Activated T-cell treated with anti-CD3 and anti-CD28 coated beads for 1 hour (primary cell): ENCODE data around the gene PSMC3.
A peak's percentile ranks its signal among the peaks of the same experiment; 100 is the strongest.

Experiments used
- DNase-seq: peaks from one replicate; pipeline ENCODE4 v3.0.0-alpha.2; 2020; ENCODE audit warnings: low read depth

Gene PSMC3

GRCh38 chr11:47413351-47413750 lies 12.9 kb downstream of the PSMC3 start:
- no peak for DNase-seq

- peak; percentile 51 for DNase-seq
These were observed 14.1 kb downstream of the PSMC3 start for GRCh38 chr11:47411884-47412746.

- DNase-seq: no peak
These were observed 15.6 kb downstream of the PSMC3 start for GRCh38 chr11:47410370-47411264.

GRCh38 chr11:47409440-47410369 lies 16.5 kb downstream of the PSMC3 start:
- DNase-seq: no peak

DNA sequence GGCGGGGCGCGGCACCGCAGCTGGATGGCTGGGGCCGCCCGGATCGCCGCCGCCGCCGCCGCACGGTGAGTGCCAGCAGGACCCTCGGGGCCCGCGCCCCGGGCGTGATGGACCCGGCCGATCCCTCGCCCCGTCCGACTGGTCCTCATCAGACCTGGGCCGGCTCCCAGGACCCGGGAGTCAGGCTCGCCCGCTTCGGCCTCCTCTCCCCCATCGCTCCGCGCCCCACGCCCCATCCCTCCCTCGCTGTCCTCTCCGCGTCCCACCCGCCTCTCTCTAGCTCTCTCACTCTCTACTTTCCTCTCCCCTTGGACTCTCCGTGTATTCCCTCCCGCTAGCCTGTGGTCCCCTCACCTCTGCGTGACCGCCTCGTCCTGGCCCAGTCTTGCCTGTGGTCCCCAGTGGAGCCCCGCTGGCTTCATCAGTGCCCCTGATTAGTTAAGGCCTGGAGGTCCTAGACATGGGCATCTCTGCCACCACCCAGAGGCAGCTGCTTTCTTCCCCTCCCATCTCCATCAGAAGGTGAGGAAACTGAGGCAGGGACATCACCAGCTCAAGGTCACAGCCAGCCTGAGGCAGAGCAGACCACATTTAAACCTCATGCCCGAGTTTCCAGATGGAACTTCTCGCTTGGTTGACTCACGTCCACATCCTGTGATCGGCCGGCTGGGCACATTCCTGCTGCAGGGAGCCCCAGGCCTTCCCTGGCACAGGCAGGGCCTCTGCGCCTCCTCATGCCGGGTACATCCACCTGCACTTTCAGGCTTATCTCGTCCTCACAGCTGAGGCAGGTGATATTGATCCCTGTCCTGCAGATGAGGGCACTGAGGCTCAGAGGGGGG lies 17.4 kb downstream of the PSMC3 start:
- DNase-seq: no peak

GRCh38 chr11:47407746-47408590 lies 18.3 kb downstream of the PSMC3 start, which contains the start of gene SLC39A13:
TSS of gene SLC39A13 (plus strand) at chr11:47408590. CDS start at chr11:47410095, 1,505 bp downstream.
- peak; percentile 88 for DNase-seq

- no peak for DNase-seq
These were observed 19.1 kb downstream of the PSMC3 start for GRCh38 chr11:47406896-47407745.

- no peak for DNase-seq
These were observed 22.7 kb downstream of the PSMC3 start for GRCh38 chr11:47403571-47403970.

GRCh38 chr11:47403135-47403534 lies 23.1 kb downstream of the PSMC3 start:
- no peak for DNase-seq

- no peak for DNase-seq
These were observed 25.4 kb downstream of the PSMC3 start for GRCh38 chr11:47400768-47401279.

GRCh38 chr11:47399860-47400767 lies 26.1 kb downstream of the PSMC3 start:
- peak; percentile 28 for DNase-seq

GRCh38 chr11:47398551-47398950 lies 27.7 kb downstream of the PSMC3 start:
- no peak for DNase-seq

- DNase-seq: no peak
These were observed 28.2 kb downstream of the PSMC3 start for GRCh38 chr11:47398011-47398410.

DNA sequence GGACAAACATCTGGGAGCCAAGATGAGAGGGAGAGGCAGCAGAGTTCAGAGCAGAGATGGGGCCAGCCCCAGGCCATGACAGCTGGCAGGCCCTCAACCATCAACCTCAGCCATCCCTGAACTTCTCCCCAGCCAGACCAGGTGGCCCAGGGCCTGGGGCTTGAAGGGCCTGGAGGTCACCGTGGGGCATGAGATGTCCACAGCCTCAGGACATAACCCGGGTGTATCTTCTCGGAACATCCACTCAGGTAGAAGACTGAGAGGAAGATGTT lies 30.3 kb downstream of the PSMC3 start:
- no peak for DNase-seq

GRCh38 chr11:47395223-47396048 lies 30.8 kb downstream of the PSMC3 start:
- no peak for DNase-seq

DNA sequence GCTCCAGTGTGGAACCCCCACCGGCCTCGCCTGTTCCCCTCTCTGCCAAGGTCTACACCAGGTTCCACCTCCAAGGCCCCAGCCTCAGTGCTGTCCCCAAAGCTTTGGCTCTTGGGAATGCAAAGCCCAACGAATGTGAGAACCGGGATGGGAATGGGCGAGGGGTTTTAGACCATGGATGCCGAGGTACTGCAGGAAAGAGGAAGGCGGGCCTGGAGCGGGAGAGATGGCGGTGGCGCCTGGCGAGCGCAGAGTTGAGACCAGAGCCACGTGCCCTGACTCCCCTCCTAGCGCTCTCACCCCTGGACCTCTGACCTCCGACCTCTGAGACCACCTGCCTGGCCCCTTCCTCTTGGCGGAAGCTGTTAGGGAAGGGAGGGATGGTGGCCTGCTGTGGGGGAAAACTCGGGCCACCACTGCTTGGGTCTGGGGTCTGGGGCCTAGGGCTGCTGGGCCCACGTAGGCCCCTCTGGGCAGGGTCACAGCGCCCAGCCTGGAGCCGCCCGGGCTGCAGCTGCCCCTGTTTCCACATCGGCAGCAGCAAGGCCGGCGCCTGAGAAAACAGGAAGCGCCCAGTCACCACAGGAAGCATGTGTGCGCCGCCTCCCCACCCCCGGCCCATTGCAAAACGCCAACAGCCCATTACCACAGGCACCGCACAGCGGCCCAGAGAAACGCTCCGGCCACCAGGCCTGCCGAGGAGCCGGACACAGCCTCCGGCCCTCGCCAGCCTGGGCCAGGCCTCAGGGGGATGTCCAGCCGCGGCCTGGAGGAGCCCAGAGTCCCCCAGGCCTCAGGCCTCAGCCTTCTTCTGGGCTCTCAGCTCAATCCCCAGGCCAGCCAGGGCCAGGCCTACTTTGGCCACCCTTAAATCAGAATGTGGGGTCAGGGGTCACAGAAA lies 31.7 kb downstream of the PSMC3 start:
- peak; percentile 50 for DNase-seq
